TTC549 (cell line): ENCODE data around the gene GDF7.
"Not testable (repeated sequence)": the region's sequence is repeated elsewhere in the genome, so short reads cannot be mapped to it uniquely, and the experiment has no call there.

Experiments
- FAIRE-seq: peaks from 2 replicates; lab custom pipeline; 2012; peaks lifted over from hg19 to GRCh38; lab: Jason Lieb, UNC

Gene GDF7

DNA sequence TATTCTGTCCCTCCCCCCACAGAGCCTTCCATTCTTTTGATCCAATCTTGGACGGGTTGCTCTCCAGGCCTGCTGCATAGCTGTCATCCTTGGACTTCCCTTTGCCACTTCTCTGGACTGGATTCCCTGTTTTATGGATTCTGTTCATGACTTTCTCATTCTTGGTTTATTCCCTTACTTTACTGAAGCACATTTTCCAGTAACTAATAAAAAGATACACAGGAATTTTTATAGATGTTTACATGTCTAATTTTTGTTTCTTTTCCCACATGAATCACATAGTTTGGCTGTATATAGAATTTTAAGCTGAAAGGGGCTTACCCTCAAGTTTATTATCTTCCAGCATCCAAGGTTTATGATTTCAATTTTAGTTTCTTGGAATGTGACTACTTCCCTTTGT, 37.9 kb downstream of the GDF7 start:
- FAIRE-seq = no peak

DNA sequence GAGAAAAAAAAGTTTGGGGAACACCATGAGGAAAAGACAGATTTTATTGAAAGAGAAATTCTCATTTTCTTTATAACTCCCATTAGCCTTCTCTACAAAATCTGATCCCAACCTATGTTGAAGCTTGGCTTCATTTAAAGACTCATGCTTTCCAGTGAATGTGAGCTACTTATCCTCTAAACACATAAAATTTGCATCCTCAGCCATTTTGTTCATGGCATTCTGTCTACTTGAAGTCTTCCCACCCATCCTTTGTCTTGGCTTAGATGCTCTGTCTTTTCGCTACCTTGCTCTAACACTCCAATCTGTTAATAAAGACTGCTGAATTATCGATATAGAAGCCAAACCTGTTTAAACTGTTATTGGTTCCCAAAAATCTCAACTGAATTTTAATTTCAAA, 39.3 kb downstream of the GDF7 start:
- FAIRE-seq = no peak

DNA sequence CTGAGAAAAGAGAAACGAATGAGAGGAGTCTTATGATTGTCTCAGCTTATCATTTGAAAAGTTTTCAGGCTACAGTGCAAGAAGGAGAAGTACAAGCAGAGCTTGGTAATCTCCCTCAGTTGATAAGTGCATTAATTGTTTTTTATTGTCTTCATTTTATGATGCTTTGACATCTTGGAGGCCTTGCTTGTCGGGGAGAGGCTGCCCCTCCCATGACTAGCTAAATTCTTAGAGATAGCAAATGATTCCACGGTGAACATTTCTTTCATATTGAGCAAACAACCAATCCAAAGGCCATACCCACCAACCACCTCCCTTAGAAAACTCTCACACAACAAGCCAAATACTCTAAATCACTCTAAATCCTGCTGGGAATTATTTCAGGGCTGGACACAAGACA, 39.8 kb downstream of the GDF7 start:
- no peak for FAIRE-seq

DNA sequence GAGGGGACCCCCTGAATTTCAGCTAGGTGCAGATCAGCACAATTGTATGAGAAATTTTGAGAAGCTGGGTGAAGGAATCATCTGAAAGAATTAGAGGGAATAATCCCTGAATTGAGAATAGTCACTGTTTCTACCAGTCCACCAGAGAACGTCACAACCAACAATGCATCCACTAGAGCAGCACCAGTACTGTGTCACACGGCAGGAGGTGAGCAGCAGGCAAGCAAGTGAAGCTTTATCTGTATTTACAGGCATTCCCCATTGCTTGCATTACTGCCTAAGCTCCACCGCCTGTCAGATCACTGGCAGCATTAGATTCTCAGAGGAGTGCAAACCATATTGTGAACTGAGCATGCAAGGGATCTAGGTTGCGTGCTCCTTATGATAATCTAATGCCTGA, 40.7 kb downstream of the GDF7 start:
- no peak for FAIRE-seq

DNA sequence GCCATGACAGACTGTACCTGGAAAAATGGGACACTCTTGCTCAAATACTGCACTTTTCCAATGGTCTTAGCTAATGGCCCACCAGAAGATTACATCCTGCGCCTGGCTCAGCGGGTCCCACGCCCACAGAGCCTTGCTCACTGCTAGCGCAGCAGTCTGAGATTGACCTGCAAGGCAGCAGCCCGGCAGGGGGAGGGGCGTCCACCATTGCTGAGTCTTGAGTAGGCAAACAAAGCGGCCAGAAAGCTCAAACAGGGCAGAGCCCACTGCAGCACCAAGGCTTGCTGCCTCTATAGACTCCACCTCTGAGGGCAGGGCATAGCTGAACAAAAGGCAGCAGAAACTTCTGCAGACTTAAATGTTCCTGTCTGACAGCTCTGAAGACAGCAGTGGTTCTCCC, 44.7 kb downstream of the GDF7 start:
- FAIRE-seq = not testable (repeated sequence)

DNA sequence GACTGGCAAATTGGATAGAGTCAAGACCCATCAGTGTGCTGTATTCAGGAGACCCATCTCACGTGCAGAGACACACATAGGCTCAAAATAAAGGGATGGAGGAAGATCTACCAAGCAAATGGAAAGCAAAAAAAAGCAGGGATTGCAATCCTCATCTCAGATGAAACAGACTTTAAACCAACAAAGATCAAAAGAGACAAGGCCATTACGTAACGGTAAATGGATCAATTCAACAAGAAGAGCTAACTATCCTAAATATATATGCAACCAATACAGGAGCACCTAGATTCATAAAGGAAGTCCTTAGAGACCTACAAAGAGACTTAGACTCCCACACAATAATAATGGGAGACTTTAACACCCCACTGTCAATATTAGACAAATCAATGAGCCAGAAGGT, 46.6 kb downstream of the GDF7 start:
- FAIRE-seq = not testable (repeated sequence)

DNA sequence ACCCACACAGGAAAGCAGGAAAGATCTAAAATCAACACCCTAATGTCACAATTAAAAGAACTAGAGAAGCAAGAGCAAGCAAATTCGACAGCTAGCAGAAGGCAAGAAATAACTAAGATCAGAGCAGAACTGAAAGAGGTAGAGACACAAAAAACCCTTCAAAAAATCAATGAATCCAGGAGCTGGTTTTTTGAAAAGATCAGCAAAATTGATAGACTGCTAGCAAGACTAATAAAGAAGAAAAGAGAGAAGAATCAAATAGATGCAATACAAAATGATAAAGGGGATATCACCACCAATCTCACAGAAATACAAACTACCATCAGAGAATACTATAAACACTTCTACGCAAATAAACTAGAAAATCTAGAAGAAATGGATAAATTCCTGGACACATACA, 47.5 kb downstream of the GDF7 start:
- not testable (repeated sequence) for FAIRE-seq

DNA sequence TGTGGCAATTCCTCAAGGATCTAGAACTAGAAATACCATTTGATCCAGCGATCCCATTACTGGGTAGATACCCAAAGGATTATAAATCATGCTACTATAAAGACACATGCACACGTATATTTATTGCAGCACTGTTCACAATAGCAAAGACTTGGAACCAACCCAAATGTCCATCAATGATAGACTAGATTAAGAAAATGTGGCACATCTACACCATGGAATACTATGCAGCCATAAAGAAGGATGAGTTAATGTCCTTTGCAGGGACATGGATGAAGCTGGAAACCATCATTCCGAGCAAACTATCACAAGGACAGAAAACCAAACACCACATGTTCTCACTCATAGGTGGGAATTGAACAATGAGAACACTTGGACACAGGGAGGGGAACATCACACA, 49.2 kb downstream of the GDF7 start:
- FAIRE-seq = not testable (repeated sequence)

DNA sequence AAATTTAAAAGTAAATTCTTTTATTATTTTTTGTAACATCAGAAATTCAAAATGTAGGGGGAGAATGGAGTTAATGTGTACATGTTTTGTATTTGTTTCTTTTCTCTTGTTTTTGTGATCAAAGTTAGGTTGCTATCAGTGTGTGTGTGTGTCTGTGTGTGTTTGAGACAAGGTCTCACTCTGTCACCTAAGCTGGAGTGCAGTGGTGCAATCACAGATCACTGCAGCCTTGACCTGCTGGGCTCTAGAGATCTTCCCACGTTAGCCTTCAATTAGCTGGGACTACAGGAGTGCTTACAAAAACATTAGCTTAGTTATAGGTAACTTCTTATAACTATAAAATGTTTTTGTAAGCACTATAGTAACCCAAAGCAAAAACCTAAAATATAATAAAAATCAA, 50.7 kb downstream of the GDF7 start:
- no peak for FAIRE-seq

DNA sequence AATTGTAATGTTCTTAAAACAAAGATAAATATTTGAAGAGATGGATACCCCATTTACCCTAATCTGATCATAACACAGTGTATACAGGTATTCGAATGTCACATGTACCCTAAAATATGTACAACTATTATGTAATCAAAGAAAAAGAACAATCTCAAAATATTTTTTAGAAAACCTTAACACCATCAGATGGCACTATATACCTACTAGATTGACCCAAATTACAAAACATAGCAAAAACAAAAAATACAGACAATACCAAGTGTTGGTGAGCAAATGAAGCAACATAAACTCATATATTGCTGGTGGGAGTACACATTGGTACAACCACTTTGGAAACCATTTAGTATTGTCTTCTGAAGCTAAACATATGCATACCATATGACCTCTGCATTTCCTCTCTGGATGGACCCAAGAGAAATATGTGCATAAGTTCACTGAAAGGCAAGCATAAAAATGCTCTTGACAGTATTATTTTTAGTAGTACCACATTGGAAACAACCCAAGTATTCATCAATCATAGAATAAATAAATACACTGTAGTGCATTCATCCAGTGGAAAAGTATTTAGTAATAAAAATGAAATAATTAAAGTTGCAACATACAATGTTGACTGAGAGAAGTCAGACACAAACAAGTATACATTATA, 55.8 kb downstream of the GDF7 start:
- no peak for FAIRE-seq

DNA sequence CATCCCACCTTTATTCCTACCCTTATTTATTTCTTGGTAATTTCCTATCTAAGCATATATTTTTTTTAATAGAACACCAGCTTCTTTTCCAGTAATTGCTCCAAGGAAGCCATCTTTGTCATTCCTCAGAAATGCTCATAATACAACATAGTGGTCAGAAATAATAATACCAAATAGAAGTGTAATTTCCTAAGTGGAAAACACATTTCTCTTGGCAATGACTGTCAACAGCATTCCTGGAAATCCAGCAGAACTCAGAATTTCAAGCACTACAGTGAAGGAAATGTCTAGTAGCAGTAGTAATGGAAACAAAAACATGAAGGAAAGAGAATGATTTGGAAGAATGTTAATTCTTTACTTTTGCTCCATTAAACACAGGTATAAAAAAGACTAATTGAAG, 56.6 kb downstream of the GDF7 start:
- no peak for FAIRE-seq

DNA sequence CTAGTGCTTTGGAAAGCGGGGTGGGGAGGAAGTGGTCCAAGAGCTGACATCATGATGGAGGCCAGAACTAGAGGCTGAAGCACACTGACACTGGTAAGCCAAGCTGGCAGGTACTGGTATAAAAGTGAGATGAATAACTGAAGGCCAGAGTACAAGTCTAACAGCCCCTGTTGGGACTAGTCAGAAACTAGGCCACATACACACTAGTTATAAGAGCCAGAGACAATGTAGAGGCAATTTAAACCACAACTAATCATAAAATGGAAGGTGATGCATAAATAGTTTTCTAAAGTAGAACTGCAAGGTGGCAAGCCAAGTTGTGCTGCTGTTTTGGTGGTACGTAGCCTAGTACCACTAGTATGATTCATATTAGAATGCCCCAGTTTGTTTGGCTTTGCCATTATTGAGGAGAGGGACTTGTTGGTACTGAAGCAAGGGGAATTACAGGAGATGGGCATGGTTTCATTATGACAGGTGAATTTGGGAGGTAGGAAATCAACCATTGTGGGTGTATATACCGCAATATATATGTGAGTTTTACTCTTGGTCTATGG, 57.6 kb downstream of the GDF7 start:
- no peak for FAIRE-seq

DNA sequence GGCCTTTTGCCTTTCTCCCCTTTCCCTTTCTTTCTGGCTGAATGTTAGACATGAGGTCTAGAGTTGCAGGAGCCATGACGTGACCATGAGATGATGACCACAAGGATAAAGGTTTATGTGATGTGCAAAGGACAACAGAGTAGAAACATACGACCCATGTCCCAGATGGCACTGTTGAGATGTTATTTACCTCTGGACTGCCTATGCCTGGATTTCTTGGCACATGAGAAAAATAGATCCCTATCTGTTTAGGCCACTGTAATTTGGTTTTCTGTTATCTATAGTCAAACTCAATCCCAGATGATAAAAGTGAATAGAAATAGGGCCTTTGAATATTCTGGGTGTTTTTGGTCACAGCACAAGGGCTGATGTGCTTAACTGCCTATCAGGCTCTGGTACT, 58.8 kb downstream of the GDF7 start:
- no peak for FAIRE-seq

DNA sequence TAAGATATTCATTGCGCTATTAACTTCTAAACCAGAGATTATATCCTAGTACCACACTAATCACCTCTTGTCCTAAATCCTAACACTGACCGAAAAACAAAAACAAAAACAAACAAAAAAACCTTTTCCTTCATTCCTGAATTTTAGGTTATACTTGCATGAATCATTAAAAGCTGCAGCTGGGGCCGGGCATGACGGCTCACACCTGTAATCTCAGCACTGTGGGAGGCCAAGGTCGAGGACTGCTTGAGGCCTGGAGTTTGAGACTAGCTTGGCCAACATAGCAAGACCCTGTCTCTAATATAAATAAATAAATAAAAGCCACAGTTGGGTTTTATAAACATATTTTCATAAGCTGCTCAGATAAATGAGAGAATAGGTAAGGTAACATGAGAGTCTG, 60.0 kb downstream of the GDF7 start:
- no peak for FAIRE-seq

DNA sequence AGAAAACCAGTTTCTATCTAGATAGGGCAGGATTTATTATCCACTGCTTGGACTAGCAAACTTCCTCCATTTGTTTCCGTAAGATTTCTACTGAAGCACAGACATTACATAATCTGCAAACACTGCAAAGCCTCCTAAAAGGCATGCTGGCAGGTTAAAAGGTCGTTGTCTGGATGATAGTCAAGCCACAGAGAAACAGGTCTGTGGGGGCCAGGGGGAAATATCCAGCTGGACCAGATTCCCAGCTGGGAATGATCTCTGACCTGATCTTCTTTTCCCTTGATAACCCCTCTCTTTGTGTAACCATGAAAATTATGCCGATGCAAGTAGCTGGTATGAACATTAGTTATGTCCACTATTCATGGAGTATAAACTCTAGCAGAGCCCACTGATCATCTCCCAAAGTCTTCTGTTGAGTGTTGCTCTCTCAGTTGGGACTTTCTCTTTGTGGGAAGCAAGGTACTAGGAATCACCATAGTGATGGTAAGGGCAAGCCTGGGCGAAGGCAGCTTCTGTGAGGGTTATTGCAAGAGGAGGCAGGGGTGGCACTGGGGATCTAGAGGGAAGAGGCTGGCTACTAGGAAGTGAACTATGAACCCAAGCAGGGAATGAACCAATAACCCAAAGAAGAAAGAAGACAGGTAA, 61.3 kb downstream of the GDF7 start:
- no peak for FAIRE-seq
